GM12874 (cell line): ENCODE measurements around the gene TSPEAR.

Experiments
- TF ChIP-seq, protein P1 (sequence below): IDR thresholded peaks from 2 replicates; pipeline ENCODE4 v1.5.1; 2011; ENCODE audit warnings: low read depth, mild to moderate bottlenecking, control low read depth, low read length, moderate library complexity; ENCODE audit not compliant: insufficient read depth

Gene TSPEAR

DNA sequence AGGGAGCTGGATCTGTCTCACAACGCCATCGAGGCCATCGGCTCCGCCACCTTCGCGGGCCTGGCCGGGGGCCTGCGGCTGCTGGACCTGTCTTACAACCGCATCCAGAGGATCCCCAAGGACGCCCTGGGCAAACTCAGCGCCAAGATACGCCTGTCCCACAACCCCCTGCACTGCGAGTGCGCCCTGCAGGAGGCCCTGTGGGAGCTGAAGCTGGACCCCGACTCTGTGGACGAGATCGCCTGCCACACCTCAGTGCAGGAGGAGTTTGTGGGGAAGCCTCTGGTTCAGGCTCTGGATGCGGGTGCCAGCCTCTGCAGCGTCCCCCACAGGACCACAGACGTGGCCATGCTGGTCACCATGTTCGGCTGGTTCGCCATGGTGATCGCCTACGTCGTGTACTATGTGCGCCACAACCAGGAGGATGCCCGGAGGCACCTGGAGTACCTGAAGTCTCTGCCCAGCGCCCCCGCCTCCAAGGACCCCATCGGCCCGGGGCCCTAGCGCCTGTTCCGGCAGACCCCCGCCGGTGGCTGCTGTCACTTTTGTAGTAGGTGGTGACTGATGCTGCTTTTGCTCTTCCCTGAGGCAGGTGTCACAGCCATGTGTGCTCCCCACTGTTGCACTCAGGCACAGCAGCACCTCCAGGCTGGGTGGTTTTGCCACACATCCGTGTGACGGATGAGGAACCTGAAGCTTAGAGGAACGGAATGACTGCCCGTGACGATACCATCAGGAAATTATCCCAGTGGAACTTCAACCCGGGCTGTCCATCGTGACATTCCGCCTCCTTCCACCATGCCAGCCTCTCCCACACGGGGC lies 254.2 kb downstream of the TSPEAR start:
- TF ChIP-seq, protein P1, sequence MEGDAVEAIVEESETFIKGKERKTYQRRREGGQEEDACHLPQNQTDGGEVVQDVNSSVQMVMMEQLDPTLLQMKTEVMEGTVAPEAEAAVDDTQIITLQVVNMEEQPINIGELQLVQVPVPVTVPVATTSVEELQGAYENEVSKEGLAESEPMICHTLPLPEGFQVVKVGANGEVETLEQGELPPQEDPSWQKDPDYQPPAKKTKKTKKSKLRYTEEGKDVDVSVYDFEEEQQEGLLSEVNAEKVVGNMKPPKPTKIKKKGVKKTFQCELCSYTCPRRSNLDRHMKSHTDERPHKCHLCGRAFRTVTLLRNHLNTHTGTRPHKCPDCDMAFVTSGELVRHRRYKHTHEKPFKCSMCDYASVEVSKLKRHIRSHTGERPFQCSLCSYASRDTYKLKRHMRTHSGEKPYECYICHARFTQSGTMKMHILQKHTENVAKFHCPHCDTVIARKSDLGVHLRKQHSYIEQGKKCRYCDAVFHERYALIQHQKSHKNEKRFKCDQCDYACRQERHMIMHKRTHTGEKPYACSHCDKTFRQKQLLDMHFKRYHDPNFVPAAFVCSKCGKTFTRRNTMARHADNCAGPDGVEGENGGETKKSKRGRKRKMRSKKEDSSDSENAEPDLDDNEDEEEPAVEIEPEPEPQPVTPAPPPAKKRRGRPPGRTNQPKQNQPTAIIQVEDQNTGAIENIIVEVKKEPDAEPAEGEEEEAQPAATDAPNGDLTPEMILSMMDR: no peak

DNA sequence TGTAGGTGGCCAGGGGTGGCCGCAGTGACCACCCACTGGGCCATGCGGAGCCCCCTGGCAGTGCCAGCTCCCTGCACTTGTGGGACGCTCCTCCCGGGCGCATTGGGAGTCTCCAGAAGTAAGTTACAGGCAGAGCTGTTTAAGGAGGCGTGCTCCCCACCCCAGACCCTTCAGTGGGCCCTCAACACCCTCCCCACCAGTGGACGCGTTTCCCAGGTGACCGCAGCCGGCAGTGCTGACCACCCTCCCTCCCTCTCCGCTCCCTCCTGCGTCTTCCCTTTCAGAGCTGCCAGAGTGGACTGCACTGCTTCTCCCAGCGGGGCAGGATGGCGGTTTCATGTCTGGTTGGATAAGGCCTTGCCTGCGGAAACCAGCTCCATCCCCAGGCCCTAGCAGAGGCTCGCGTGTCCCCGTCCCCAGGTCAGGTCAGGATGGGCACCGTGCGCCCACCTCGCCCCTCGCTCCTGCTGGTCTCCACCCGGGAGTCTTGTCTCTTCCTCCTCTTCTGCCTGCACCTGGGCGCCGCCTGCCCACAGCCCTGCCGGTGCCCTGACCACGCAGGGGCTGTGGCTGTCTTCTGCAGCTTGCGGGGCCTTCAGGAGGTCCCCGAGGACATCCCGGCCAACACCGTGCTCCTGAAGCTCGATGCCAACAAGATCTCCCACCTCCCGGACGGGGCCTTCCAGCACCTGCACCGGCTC lies 255.0 kb downstream of the TSPEAR start:
- TF ChIP-seq, protein P1: no peak

DNA sequence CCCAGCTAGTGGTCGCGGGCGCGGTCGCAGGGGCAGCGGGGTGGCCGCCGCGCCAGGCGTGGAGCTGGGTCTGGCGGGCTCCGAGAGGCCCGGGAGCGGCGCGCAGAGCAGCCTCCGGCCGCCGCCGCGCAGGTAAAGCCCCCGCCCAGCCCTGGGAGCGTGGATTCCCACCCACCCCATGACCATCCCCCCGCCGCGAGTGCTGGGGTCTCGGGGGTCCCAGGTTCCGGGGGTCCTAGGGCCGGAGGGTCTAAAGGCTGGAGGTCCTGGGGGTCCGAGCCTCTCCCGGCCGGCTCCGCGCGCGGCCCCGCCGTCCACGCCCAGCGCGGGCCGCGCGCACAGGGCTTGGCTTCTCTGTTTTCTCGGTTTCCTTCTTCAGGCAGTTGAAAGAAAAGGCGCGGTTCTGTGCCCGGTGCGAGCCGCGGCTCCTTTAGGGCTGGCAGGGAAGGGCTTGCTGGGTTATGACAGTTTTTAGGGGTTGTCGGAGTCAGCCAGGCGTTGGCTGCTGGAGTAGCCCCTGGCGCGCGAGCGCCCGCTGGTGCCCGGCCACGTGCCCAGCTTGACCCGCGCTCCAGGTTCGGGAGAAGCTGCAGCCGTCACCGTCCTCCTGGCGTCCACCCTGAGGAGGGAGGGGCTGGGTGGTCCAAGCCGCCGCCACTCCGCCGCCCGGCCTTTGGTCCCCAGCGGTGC lies 255.7 kb downstream of the TSPEAR start:
- TF ChIP-seq, protein P1: peak; percentile 57

DNA sequence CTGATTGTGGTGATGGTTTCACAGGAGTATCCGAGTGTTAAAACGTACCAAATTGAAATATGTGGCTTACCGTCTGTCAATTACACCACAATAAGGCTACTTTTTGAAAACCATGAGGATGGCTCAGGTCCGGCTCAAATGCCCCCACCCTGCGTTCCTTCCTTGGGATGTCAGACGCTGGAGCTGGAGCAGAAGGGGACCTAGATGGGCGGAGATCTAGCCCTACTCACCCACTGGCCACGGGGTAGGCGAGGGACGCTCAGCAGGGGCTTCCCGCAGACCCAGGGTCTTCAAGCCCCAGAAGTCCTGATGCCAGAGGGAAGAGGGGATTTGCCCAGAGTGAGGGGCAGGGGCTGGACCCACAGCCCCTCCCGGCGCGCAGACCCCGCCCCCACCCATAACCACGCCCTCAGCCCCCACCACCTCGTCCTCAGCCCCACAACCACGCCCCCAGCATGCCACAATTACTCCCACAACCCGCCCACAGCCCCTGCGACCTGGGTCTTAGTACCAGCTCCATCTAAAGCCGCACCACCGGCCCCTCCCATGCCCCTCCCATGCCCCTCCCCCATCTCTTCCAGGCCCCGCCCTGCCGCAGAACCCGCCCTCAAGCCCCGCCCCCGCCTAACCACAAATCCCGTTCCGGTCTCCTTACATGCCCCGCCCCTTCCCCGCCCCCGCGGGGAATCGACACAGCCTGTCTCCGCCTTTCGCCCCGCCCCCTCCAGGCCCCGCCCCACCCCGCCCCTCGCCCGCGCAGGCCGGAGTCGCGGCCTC lies 256.4 kb downstream of the TSPEAR start, which contains the start of gene LRRC3:
Gene LRRC3, plus strand, starts transcription at position 764 of the 777 bp plus-strand sequence. CDS start 1,135 bp downstream, outside the sequence.
- TF ChIP-seq, protein P1: no peak

DNA sequence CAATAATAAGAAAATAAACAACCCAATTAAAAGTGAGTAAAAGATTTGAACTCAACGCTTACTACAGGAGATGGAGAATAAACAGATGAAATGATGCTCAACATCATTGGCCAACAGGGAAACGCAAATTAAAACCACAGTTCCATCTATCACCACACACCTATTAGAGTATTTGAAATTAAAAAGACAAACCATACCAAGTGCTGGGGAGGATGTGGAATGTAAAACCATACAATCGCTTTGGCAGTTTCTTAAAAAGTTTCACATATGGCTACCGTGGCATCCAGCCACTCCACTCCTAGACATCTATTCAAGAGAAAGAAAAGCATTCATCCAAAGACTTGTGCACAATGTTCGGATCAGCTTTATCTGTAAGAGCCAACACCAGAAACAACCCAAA lies 257.3 kb downstream of the TSPEAR start:
- TF ChIP-seq, protein P1: no peak

DNA sequence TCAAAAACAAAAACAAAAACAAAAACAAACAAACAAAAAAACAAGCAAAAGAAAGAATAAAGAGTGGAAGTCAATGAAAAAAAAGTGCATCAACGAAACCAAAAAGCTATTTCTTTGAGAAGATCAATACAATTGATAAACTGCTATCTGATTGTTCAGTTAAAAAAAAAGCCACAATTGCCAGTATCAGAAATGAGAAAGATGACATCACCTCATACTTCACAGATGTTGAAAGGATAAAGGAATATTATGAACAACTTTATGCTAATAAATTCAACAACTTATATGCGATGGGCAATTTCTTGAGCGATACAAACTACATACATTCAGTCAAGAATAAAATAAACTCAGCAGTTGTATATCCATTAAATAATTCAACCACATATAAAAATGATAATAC lies 258.3 kb downstream of the TSPEAR start:
- TF ChIP-seq, protein P1: no peak
